HG02870 (cell line): ENCODE data around the gene CYP2E1.
"Not testable (repeated sequence)": the region's sequence is repeated elsewhere in the genome, so short reads cannot be mapped to it uniquely, and the experiment has no call there.

Experiments used
- ATAC-seq: cut with Tn5 transposase; IDR thresholded peaks from one replicate; pipeline ENCODE4 v1.9.1; 2021; ENCODE audit warnings: mild to moderate bottlenecking, moderate library complexity; ENCODE audit not compliant: unreplicated experiment

CYP2E1 gene

GRCh38 chr10:133528296-133528844 lies 1.2 kb downstream of the CYP2E1 start:
- ATAC-seq, result no peak

GRCh38 chr10:133528845-133529575 lies 1.8 kb downstream of the CYP2E1 start:
- ATAC-seq, result no peak

GRCh38 chr10:133529576-133529946 lies 2.4 kb downstream of the CYP2E1 start:
- ATAC-seq, result no peak

- ATAC-seq, result no peak
These were observed 3.3 kb downstream of the CYP2E1 start for GRCh38 chr10:133530506-133530905.

- no peak for ATAC-seq
These were observed 5.7 kb downstream of the CYP2E1 start for GRCh38 chr10:133532871-133533270.

- ATAC-seq, result no peak
These were observed 7.3 kb downstream of the CYP2E1 start for GRCh38 chr10:133534417-133534816.

DNA sequence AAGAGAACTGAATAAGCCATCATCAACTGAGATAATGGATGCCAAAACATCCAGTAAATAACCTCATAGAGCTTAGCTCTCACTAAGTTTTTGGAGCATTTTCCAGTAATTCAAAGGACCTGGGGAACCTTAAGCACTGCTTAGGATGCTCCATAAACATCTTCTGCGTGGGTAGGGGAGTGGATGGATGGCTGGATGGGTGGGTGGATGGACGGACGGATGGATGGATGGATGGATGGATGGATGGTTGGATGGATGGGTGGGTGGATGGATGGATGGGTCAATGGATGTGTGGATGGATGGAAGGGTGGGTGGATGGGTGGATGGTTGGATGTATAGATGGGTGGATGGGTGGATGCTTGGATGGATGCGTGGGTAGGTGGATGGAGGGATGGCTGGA lies 9.0 kb downstream of the CYP2E1 start:
- ATAC-seq, result no peak

DNA sequence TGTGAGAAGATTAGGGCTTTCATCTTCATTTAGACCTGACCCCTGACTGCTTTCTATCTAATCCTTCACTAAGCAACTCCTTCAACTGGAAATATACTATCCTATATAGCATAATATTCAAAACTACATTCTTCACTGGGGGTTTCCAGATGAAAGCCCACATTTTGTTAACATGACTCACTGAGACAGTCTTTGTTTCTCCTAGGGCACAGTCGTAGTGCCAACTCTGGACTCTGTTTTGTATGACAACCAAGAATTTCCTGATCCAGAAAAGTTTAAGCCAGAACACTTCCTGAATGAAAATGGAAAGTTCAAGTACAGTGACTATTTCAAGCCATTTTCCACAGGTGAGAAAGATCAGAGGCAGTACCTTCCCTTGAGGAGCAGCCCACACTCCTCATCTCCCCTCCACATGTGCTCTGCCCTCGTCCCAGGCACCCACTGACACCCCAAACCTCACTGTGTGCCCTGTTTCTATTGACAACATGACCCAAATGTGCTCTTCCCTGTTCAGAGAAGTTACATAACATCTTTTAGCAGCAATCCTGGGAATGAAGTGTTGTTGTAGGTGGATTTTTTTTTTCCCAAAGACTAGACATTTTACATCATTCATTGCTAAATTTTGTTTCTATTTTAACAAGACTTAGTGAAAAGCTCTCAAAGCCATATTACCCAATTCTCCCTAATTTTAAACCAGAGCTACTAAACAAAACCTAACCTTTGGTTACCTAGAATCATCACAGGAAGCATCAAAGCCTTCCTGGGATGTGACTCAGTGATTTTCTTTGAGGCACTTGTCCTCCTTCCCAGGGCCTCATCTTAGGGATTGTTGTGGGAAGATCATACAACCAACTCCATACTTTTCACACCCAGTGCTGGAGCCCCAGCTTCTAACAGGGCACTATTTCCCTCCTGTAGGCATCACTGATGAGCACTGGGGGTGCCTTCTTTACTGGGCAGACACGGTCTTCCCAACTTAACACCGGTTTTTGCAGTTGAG lies 10.7 kb downstream of the CYP2E1 start:
- ATAC-seq, result no peak

DNA sequence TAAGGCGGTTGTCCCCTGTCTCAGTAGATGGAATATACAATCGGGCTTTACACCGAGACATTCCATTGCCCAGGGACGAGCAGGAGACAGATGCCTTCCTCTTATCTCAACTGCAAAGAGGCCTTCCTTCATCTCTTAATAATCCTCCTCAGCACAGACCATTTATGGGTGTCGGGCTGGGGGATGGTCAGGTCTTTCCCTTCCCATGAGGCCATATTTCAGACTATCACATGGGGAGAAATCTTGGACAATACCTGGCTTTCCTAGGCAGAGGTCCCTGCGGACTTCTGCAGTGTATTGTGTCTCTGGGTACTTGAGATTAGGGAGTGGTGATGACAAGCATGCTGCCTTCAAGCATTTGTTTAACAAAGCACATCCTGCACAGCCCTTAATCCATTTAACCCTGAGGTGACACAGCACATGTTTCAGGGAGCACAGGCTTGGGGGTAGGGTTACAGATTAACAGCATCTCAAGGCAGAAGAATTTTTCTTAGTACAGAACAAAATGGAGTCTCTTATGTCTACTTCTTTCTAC lies 14.3 kb downstream of the CYP2E1 start:
- not testable (repeated sequence) for ATAC-seq

GRCh38 chr10:133544506-133544905 lies 17.3 kb downstream of the CYP2E1 start:
- ATAC-seq, result no peak

- no peak for ATAC-seq
These were observed 27.4 kb downstream of the CYP2E1 start for GRCh38 chr10:133554600-133554999.

GRCh38 chr10:133555521-133555920 lies 28.4 kb downstream of the CYP2E1 start:
- ATAC-seq, result no peak

- no peak for ATAC-seq
These were observed 30.2 kb downstream of the CYP2E1 start for GRCh38 chr10:133557381-133557780.

GRCh38 chr10:133559216-133559615 lies 32.1 kb downstream of the CYP2E1 start:
- no peak for ATAC-seq

DNA sequence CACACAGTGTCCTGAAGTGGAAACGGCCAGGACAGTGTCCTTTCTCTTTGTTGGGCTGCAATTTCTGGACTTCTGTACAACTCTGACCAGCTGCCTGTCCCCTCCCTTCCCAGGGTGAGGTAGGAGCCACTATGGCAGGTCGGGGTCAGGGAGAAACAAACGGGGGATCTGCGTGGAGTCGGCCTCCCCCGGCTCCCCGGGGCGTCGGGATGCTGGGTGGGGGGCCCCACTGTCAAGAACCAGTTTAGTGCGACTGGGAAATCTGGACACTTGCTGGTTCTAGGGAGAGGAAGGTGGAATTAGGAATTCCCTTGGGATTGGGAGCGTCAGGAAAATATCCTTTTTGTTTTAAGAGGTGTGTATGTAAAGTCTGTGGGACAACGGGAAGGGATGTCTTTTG lies 37.7 kb downstream of the CYP2E1 start:
- ATAC-seq, result no peak

DNA sequence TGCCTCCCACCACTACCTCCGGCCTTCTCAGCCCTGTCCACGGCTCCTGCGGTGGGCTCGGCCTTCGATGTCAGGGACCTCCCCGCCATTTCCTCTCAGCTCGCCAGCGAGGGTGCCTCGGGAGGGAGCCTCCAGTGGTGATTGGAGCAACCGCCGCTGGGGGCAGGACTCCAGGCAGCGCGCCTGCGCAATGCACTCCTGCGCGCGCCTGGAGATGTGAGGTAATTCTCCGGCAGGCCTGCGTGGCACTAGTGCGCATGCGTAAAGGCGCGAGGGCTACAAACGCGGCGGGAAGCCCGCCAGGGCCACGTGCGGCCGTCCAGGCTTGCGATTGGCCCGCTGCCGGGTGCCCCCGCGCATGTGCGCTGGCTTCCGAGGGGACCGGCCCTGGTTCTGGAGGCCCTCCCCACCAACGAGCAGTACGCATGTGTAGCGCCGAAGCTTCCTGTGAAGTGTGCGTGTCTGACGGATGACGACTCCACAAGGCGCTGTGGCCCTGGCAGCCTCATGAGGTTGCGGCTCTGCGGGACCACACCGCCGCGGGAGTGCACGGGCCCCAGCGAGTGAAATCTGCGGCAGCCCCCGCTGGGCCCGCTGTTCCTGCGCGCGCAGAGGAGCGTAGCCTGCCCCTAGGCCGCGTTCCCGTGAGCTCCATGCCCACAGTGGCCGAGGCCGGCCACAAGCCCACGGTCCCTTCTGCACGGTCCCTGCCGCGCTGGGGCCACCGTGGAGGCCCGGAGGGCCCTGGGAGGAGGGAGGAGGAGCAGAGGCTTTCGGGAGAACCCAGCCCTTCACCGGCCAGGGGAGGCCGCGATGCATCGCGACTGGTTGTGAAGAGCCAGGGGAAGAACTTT lies 38.5 kb downstream of the CYP2E1 start, which contains the start of gene SYCE1:
TSS of gene SYCE1 (minus strand) at position 143 of the 854 bp plus-strand sequence. CDS start at position 89, 54 bp downstream.
- no peak for ATAC-seq

GRCh38 chr10:133567119-133567518 lies 40.0 kb downstream of the CYP2E1 start:
- no peak for ATAC-seq

DNA sequence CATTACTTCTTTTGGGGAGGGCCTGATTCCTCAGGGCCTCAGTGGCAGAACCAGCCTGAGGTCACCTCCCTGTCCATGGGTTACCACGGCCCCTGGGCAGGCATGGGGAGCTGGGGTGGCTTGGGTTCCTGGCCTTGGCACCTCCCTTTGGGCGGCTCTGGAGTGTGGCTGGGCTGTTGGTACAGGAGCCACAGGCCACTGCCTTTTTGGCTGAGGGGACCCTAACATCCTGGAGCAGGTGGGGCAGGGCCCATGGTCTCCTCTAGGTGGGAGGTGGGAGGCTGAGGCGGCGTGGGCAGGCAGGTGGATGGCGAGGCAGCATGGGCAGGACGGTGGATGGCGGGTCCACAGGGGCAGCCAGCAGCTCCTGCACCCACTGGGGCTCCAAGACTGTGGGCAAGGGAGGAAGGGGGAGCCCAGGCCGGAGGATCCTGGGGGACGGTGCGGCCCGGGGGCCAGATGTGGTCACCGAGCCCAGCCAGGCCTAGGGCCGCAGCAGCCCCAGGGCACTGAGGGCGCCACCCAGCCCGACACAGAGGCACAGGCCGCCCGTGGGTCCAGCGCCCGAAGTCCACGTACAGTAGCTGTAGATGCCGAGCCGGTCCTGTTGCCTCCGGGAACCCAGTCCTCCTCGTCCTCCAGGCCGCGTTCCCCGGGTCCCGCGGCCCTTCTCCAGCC lies 40.6 kb downstream of the CYP2E1 start:
- no peak for ATAC-seq

DNA sequence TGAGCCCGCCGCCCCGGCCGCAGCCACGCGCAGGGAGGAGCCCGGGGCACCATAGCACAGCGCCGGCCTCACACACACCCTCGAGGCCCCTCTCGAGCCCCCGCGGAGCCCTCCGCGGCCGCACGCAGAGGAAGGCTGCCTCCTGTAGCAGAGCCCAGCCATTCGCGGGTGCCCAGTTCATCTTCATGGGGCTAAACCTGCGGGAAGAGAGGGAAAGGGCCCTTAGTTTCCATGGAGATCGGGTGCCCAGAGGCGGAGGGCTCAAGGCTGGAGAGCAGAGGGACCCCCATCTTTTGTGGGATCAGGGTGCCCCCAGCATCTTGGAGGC lies 41.1 kb downstream of the CYP2E1 start:
- no peak for ATAC-seq
